ENCODE data around the gene PDE2A.

Gene PDE2A

DNA sequence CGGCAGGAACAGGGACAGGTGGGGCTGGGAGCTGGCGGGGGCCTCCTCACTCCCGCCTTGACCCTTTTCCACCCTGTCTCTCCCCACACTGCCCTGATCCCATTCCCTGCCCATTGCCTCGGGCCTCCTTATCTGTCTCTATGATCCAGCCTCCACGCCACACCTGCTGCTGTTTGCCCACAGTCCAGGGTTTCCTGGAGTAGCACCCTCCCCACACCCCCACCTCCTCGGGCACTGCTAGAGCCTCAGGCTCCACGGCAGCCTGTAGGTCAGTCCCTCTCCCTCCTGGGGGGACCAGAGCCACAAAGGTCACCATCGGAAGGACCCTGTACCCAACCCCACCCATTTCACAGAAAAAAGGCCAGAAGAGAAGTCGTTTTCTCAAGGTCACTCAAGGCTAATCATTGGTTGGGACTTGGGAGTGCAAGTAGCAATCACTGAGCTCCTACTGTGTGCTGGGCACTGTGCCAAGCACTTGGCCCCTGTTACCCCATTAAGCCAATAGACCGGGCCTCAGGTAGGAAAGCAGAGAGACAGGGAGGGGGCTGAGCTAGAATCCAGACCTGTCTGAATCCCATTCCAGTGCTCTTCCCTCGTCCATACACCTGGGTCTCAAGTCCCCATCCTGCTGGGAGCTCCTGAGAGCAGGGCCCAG lies 71.8 kb downstream of the PDE2A start:
- H3K4me3 ChIP-seq (ENCODE audit: low read length) = no peak overlapping the region
- DNase-seq (ENCODE audit: low read depth, low spot score) = no peak

DNA sequence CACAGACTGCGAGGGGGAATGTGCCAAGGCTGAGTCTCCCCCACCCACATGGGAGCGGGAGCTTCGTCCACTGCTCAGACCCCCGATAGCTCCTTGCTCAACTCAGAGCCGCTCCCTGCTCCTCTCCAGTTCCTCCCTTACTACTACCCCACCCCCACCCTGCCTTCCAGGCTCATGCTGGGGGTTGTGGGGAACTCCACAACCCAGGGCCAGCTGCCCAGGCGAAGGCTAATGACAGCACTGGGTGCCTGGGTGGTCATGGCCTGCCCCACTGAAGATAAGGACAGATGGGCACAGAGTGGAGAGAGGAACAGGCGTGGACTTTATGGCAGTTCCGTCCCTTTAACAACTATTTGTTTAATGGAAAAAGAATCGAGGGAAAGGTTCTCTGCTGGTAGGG lies 73.7 kb downstream of the PDE2A start:
- DNase-seq (ENCODE audit: low read depth, low spot score) = no peak
- no peak overlapping the region for H3K4me3 ChIP-seq (ENCODE audit: low read length)

DNA sequence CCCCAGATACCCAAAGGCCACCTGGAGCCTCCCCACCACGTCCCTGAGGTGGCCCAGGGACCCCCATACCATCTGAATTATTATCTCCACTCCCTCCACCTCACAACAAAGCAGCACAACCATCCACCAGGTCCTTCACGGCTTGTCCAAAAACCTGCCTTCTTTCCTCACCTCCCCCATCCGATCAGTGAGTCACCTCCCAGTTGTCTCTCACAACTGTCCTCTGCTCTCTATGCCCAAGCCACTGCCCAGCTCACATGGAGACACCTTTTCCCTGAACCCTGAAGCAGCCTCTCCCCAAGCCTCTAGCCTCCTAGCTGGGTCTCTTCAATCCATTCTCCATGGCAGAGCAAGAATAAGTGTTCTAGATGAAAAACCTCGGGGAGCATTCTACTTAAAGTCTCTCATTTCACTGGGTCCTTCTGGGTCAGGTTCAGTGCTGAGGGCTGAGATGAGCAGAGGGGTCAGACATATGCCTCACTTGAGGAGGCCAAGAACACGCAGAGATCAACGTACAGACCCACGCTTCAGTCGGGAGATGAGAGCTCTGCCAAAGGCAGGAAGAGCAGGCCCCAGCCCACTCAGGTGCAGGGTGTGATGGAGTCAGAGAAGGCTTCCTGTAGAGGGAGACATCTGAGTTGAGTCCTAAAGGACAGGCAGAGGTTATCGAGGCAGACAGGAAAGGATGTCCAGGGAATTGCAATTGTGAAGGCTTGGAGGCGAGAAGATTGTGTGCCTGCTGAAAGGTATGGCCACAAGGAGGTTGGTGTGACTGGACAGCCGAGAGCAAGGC lies 74.7 kb downstream of the PDE2A start:
- no peak for DNase-seq (ENCODE audit: low read depth, low spot score)
- H3K4me3 ChIP-seq (ENCODE audit: low read length) = no peak overlapping the region

DNA sequence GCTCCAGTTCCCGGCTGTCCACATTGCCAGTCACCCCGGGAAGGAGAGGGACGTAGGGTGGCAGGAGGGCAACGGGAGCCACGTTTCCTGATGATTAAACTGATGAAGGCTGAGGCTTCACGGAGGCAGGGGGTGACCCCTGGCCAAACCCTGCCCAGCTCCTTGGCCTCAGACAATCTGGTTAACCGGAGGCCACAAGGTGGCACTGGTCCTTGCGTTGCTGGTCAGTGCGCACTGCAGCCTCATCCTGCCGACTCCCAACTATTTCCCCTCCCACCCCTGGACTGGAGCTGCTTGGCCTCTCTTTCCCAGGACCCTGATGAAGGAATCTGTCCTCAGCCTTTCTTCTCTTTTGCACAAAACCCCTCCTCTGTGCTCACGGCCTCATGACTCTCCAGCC lies 75.3 kb downstream of the PDE2A start:
- no peak for DNase-seq (ENCODE audit: low read depth, low spot score)
- H3K4me3 ChIP-seq (ENCODE audit: low read length) = no peak overlapping the region

DNA sequence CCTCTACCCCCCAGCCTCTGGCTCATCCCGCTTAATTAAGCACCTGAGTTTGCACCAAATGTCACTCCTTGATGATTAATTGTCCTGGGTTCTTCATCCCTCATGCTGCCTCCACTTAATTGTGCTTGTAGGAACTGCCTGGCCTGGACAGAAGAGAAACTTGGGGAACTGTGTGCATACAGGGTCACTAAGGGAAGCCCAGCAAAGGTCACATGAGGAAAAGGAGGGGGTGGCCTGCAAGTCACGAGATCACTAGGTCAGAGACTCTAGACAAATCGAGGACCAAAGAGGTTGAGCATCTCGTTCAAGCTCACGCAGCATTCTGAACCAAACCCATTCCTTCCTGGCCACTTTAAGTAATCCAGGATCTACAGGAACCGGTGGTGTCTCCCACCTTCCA lies 75.8 kb downstream of the PDE2A start:
- no peak overlapping the region for H3K4me3 ChIP-seq (ENCODE audit: low read length)
- DNase-seq (ENCODE audit: low read depth, low spot score) = no peak

DNA sequence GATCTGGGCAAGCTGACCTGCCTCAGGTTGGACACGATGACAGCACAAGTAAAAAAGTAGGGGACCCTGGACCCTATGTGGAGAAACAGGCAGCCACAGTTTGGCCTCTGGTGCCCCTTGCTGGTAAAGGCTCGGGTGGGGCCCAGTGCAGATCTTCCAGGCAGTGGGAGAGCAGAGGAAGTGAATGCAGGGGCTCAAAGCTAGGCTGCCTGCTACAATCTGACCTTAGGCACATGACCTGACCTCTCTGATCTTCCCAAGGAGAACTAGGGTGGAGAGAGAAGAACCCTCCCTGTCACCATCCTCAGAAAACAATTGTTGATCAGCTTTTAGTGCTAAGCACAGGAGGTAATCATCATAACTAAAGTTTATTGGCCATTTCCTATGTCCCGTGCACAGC lies 76.5 kb downstream of the PDE2A start:
- no peak for DNase-seq (ENCODE audit: low read depth, low spot score)

DNA sequence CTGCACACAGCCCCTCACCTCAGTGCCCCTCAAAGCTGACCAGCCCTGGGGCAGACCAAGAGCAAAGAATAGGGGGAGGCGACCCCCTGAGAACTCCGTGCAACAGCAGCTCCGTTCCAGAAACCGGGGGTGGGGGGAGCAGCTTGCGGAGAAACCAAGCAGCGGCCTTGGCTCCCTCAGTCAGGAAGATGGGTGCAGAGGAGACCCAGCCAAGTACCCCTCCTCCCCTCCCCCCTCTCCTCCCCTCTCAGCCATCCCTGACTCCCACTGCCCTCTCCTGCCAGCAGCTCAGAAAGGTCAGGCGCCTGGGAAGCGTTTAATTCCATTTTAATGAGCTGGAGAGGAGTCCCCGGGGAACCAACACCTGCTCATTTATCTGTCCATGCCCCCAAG lies 78.9 kb downstream of the PDE2A start:
- no peak for DNase-seq (ENCODE audit: low read depth, low spot score)
- H3K4me3 ChIP-seq (ENCODE audit: low read length) = no peak overlapping the region

More for the DNA sequence above, 76.5 kb downstream of the PDE2A start:
- H3K4me3 ChIP-seq (ENCODE audit: low read length) = no peak overlapping the region

DNA sequence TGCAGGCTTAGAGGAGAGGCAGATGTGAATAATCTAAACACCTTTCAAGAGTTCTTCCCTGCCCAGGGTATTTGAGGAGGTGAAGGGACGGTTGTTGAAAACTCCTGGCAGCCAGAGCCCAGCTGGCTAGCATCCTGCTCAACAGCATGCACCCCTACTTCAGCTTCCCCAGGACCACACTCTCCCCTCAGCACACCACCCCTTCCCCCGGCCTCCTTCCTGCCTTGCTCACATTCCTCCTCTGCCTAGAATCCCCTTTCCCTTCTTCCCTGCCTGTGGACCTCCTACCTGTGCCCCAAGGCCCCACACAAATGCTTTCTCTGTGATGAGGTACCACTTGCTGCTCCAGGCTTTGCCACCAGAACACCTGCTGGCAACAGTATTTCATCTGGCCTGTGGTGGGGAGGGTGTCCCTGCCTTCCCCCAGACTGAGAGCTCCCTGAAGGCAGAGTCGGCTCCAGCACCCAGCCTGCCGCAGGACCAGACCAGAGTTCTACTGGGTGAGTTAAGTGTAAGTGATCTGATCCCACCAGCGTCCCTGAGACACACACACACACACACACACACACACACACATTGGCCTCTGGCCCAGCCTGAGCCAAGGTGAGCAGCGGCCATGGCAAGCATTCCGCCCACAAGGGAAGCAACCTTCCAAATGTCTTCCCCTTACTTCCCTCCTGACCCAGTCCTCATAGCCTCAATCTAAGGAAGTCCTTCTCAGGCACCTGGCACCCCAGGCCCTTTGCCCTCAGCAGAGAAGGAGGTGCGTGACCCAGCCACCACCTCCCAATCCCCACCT lies 79.5 kb downstream of the PDE2A start:
- H3K4me3 ChIP-seq (ENCODE audit: low read length) = no peak overlapping the region
- DNase-seq (ENCODE audit: low read depth, low spot score) = no peak

DNA sequence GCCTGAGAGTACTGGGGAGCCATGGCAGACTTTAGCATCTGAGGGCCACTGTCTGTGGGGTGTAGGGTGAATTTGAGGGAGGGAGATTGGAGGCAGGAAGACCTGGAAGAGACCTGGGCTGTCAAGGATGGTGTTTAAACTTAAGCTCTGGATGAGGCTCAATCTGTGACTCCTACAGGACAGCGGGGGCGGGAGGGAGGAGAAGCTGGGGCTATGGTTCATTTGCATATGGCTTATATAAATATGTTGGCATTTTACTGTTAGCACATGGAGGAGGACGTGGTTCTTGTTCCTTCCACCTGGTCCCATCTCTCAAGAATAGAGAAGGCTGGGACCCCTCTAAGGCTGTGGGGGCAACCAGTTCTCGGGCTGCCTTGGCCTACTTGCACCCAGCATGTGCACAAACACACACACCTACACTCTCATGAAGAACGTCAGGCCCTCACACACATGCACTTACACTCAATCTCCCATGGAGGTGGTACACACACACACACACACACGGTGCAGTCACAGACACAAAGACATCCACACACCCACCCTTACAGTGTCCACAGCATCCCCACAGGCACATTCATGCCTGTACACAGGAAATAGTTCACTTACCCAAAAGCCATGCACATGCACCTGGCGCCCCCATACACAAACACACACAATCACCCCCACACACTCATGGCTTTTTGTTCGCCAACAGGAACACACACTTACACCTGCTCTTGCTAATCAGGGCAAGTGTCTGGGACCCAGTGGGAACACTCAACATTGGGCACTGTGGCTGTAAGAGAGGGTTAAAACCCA lies 81.3 kb downstream of the PDE2A start:
- no peak for DNase-seq (ENCODE audit: low read depth, low spot score)
- H3K4me3 ChIP-seq (ENCODE audit: low read length) = no peak overlapping the region

DNA sequence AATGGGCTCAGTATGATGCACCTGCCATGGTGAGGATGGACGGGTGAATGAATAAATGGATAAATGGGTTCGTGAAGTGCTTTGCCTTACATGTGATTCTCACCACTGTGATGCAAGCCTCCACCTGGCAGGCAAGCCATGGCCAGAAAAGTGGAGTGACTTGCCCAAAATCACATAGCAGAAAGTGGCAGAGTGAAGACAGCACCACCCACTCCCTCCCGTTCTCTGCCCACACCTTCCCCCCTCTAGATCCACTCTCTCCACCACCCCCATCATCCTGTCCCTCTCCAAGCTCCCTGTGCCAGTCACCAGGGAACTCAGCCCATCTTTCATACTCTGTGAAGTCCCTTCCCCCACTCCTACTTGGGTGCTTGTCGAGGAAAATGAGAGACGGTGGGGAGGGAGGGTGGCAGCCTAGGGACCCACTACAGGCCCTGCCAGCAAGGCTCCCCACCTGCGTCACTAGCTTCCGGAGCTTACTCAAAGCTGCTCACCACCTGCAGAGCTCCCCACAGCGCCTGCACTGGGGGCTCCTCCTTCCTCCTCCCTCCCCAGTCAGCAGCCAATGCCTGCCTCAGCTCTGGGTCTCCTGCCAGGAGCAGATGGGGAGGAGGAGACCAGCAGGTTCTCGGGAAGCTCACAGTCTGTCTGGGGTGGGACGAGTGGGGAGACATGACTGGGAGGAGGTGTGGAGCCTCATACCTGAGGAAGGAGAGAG lies 82.3 kb downstream of the PDE2A start:
- peak; percentile 87 for DNase-seq (ENCODE audit: low read depth, low spot score)

DNA sequence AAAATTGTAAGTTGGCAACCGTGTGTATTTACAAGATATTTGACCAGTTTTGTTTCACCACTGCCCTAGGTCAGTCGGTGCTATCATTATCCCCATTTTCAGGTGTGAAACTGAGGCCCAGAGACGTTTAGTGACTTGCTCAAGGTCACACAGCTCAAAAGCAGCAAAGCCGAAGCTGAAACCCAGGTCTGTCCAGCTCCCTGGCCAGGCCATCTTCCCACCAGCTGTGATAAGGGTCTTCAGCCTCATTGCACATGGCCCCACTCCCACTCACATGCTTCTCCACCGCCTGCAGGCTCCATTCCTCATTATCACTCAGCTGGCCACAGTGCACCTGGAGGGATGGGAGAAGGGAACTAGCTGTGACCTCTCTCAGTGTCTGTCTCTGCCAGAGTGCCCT lies 83.2 kb downstream of the PDE2A start:
- DNase-seq (ENCODE audit: low read depth, low spot score) = no peak
- no peak overlapping the region for H3K4me3 ChIP-seq (ENCODE audit: low read length)

More for the DNA sequence above, 82.3 kb downstream of the PDE2A start:
- H3K4me3 ChIP-seq (ENCODE audit: low read length) = no peak overlapping the region; the same call in 1 of the 2 replicates

DNA sequence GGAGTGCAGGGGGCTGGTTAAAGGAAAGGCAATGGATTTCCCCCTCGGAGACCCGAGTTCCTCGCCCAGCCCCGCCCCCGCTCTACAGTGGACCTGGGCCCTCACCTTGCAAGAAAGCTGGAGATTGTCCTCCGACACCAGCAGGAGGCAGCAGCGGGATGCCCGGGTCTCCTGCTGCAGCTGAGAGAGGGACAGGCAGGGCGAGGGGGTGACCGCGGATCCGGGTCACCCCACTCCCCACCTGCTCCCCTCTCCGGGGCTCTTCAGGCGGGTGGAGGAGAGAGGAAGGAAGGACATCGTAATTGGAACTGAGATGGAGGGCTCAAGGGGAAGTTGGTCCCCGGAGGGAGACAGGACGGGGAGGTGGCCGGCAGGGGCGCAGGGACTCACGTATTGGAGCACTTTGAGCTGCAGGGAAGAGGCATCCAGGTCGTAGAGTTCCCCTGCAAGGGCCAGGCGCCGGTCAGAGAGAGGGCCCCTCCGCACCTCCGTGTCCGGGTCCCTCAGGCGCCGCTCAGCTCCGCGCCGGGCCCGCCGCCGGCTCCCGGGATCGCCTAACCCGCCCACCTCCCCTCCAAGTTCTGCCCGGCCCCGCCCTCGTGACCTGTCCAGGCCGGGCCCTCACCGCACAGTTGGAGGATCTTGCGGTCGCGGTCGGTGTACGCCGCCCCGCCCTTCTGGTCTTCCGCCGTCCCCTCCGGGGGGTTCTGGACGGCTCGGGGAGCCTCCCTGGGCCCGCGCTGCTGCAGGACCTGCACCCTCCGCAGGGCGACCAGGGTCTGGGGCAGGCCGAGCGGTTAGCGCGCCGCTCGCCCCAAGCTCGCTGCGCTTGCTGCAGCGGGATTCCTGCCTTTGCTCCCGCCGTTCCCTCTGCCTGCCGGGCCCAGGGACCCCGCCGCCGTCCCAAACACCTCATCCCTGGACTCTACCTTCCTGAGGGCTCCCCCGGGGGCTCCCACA lies 84.1 kb downstream of the PDE2A start:
- H3K4me3 ChIP-seq (ENCODE audit: low read length) = no peak overlapping the region
- no peak for DNase-seq (ENCODE audit: low read depth, low spot score)

DNA sequence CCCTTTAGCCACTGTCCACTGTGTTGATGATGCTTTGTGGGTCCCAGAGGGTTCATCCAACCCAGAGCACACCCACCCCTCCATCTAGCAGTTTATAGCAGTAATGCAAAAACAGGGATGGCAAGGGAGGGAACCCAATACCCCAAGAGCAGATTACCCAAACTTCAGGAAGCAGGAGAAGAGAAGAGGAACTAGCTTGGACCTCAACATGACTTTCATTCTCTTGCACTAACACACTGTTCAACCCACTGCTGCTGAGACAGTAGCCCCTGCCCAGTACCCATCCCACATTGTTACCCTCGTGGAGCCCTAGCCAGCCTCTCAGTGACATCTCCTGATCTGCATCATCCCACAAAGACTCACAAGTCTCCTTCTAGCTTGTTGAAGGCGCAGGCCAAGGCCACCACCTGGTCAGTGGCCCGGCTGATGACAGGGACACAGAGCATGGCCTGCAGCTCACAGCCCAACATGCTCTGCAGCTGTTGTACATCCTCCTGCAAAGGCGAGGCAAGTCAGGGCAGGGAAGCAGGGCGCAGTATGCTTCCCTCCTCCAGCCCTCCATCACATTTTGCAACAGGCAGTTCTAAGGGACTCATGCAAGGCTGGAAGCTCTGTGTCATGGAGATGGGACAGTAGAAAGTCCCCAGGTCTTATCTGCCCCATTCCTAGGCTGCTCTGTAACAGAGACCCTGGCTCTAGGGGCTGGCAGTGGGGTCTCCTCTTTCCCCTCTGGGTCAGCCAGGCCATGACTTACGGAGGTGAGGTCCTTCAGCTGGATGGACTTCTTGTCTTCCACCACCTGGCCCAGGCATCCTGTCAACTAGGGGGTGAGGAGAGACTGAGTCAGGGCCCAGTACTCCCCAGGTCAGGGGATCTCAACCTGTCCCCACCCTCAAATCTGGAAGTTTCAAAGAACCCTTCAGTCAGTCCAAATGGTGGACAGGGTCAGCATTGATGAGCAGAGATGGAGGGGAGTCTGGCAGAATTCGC lies 85.5 kb downstream of the PDE2A start:
- no peak for DNase-seq (ENCODE audit: low read depth, low spot score)
- no peak overlapping the region for H3K4me3 ChIP-seq (ENCODE audit: low read length)

DNA sequence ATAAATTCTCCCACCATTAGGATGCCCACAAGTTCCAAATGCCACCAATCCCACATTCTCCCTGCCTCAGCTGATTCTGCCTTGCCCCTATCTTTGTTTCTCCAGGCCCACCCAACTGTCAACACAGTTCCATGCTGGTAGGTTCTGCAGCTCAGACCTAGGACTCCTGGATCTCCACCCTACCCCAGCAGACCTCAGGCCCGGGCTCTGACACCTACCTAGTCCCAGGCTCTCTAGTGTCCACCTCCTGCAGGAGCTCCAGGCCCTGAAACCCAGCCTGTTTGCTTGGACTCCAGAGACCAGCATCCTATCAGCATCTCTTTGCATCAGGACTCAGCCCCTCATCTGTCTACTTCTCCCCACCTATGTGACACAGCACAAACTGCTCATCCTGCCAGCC lies 86.5 kb downstream of the PDE2A start:
- no peak overlapping the region for H3K4me3 ChIP-seq (ENCODE audit: low read length)
- no peak for DNase-seq (ENCODE audit: low read depth, low spot score)

DNA sequence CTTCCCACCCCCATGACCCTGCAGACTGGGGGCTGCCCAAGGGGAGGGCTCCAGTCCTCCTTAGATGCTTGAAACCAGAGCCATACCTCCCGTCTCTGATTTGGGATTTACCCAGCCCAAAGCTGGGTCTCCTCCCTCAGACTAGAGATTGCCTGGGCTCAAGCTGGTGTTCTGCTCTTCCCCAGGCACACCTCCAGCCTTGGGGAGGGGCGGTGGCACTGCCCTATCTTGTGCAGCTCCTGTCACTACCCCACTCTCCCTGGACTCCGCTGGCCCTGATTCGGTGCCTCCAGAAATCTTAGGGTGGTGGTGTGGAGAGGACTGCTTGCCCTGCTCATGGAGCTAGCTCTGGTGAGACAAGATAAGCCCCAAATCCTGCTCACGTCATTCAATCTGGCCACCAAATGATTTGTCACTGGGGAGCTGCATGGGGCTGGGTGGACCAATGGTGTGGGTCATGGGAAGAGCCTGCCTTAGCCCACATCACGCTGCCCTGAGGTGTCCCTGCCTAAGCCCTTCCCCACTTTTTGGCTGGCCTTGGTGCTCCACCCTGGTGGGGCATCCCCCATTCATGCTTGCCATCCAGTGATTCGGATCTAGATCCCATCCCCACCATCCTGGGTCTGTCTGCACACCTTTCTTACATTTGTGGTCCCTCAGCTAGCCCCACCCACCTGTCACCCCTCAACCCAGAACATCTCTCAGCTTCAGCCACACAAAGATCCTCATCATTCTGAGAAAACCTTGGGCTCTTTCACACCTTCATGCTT lies 87.7 kb downstream of the PDE2A start:
- DNase-seq (ENCODE audit: low read depth, low spot score) = no peak
- no peak overlapping the region for H3K4me3 ChIP-seq (ENCODE audit: low read length)
